Metanephros (tissue), 1 donor: ENCODE results near the gene MAGEA4. TPM values are rescaled to one million over a fixed set of nuclear protein-coding genes. Genes with fewer than 3 reads are reported as not detected.

ENCODE experiments used
- total RNA-seq: library from RNA; depleted of rRNA; stranded (reverse); fragments of >200 nt; gene quantifications from one replicate; pipeline ENCODE4 v1.2.3, GENCODE V29; 2014

MAGEA4 gene, protein sequence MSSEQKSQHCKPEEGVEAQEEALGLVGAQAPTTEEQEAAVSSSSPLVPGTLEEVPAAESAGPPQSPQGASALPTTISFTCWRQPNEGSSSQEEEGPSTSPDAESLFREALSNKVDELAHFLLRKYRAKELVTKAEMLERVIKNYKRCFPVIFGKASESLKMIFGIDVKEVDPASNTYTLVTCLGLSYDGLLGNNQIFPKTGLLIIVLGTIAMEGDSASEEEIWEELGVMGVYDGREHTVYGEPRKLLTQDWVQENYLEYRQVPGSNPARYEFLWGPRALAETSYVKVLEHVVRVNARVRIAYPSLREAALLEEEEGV
- not detected for total RNA-seq

DNA sequence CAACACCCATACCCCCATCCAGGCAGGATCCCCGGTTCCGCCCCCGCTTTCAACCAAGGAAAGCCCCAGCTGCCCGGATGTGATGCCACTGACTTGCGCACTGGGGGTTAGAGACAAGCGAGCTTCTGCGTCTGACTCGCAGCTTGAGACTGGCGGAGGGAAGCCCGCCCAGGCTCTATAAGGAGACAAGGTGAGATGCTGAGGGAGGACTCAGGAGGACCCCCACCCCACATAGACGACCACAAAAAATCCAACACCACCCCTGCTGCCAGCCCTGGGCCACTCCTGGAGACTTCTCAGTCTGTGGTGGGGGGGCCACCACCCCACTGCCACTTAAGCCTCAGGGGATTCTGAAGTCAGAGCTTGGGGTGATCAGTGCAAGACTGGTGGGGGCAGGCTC lies at the start of gene MAGEA4:
MAGEA4 (plus strand) TSS at position 110 of the 400 bp plus-strand sequence. CDS start 10,776 bp downstream, outside the sequence.

Other genes starting within 250 kb of the MAGEA4 start
- gene PRRG3, start 217.4 kb upstream of the MAGEA4 start, total RNA-seq: 6.1 TPM
- 0.29 TPM for gene FATE1, start 196.9 kb upstream of the MAGEA4 start, total RNA-seq
- gene CNGA2, start 178.1 kb upstream of the MAGEA4 start, total RNA-seq: not detected
- gene GABRE, start 61.8 kb downstream of the MAGEA4 start, total RNA-seq: 31.9 TPM
- not detected for gene MAGEA10, start 225.7 kb downstream of the MAGEA4 start, total RNA-seq